AG04449 (cell line): Measurements from ENCODE around the gene EML1.

ENCODE experiments used
- CTCF ChIA-PET: fragments of 350-600 bp; formaldehyde crosslinking; extraction: SDS; loops from one replicate; lab custom pipeline; 2021; ENCODE audit warnings: antibody characterized with exemption; lab: Yijun Ruan, JAX
- POLR2A ChIA-PET: fragments of 400-600, 350-600 bp; formaldehyde crosslinking; extraction: SDS; loops from one replicate; lab custom pipeline; 2020; ENCODE audit warnings: antibody characterized with exemption, inconsistent platforms; lab: Yijun Ruan, JAX
- DNase-seq: peaks from one replicate; pipeline ENCODE4 v3.0.0-alpha.2; 2010; ENCODE audit warnings: low read depth, low spot score
- H3K4me3 ChIP-seq: 2 replicates; pipeline ENCODE4 v1.5.1; 2011; ENCODE audit warnings: low read depth, mild to moderate bottlenecking, control low read depth, low read length
- TF ChIP-seq, protein P1 (sequence below): IDR thresholded peaks from one replicate; pipeline ENCODE4 v1.5.1; 2011; ENCODE audit warnings: mild to moderate bottlenecking, moderate library complexity, low read length, control low read depth, inconsistent platforms; ENCODE audit not compliant: insufficient read depth; ENCODE audit errors: missing control alignments

EML1 gene

GRCh38 chr14:99793213-99794150, at the start of gene EML1:
Gene EML1, plus strand, starts transcription at chr14:99793413. Its CDS starts 64 bp downstream, at chr14:99793477.
- DNase-seq, result no peak
- ChIA-PET POLR2A (interaction anchor here (0.6 to 1.1 kb wide), 3 partner anchors 40 to 110 kb away, joined by 3 to 4 read pairs (median 3); partner anchors contain the start of gene CYP46A1), CTCF (interaction anchor here (0.6 to 5.0 kb wide), 19 partner anchors 9 to 183 kb away, joined by 3 to 36 read pairs (median 5); no protein-coding TSS in a partner anchor)
- TF ChIP-seq, protein P1, sequence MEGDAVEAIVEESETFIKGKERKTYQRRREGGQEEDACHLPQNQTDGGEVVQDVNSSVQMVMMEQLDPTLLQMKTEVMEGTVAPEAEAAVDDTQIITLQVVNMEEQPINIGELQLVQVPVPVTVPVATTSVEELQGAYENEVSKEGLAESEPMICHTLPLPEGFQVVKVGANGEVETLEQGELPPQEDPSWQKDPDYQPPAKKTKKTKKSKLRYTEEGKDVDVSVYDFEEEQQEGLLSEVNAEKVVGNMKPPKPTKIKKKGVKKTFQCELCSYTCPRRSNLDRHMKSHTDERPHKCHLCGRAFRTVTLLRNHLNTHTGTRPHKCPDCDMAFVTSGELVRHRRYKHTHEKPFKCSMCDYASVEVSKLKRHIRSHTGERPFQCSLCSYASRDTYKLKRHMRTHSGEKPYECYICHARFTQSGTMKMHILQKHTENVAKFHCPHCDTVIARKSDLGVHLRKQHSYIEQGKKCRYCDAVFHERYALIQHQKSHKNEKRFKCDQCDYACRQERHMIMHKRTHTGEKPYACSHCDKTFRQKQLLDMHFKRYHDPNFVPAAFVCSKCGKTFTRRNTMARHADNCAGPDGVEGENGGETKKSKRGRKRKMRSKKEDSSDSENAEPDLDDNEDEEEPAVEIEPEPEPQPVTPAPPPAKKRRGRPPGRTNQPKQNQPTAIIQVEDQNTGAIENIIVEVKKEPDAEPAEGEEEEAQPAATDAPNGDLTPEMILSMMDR, result peak; percentile 2
- peak within 1 kb of the TSS; percentile 64 for H3K4me3 ChIP-seq

GRCh38 chr14:99744199-99744872, 48.9 kb upstream of the EML1 start:
- H3K4me3 ChIP-seq, result no peak overlapping the region
- no peak for DNase-seq
- POLR2A ChIA-PET, result interaction anchor here (0.7 to 1.6 kb wide), 3 partner anchors 10 to 73 kb away, joined by 3 to 8 read pairs (median 3); no protein-coding TSS in a partner anchor
- CTCF ChIA-PET, result interaction anchor here (0.8 to 5.8 kb wide), 9 partner anchors 8 to 155 kb away, joined by 3 to 43 read pairs (median 4); partner anchors contain the start of gene EML1
- TF ChIP-seq, protein P1, result no peak

GRCh38 chr14:99744873-99745224, 48.4 kb upstream of the EML1 start:
- POLR2A ChIA-PET, result interaction anchor here (0.7 to 1.6 kb wide), 4 partner anchors 9 to 73 kb away, joined by 3 to 8 read pairs (median 3); partner anchors contain the start of gene EML1

GRCh38 chr14:99745307-99745951, 47.8 kb upstream of the EML1 start:
- H3K4me3 ChIP-seq, result no peak overlapping the region
- TF ChIP-seq, protein P1, result no peak
- POLR2A ChIA-PET, result interaction anchor here (1.1 to 1.6 kb wide), 3 partner anchors 9 to 47 kb away, joined by 3 to 8 read pairs (median 3); partner anchors contain the start of gene EML1
- CTCF ChIA-PET, result interaction anchor here (0.9 to 1.8 kb wide), 4 partner anchors 10 to 154 kb away, joined by 3 to 6 read pairs (median 4); partner anchors contain the start of gene EML1
- DNase-seq, result peak; percentile 59

More at GRCh38 chr14:99744873-99745224, 48.4 kb upstream of the EML1 start:
- TF ChIP-seq, protein P1, result no peak
- CTCF ChIA-PET, result interaction anchor here (0.9 to 1.8 kb wide), 4 partner anchors 10 to 155 kb away, joined by 3 to 6 read pairs (median 4); partner anchors contain the start of gene EML1
- no peak for DNase-seq
- H3K4me3 ChIP-seq, result no peak overlapping the region

DNA sequence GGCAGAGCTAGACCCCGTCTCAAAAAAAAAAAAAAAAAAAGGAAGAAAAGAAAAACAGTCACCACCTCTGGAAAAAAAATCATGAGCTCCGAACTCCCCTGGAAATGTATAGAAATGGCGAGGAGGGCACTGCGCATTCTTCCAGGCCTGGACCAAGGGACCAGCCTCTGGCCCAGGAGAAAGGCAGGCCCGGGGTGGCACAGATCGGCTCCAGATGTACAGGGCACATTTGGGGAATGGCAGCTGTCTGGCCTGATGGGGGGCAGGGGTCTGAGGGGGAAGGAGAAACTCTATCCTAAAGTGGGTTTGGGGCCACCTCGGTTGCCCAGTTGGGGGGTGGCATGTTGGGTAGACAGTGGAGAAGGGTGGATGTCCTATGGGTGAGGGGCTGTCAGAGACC, 46.0 kb upstream of the EML1 start:
- DNase-seq, result no peak
- CTCF ChIA-PET, result interaction anchor here (0.8 to 1.3 kb wide), 3 partner anchors 9 to 139 kb away, joined by 3 to 5 read pairs (median 3); no protein-coding TSS in a partner anchor
- POLR2A ChIA-PET, result no interaction called here
- H3K4me3 ChIP-seq, result no peak overlapping the region
- TF ChIP-seq, protein P1, result no peak
